H1 (cell line): Measurements from ENCODE around the gene LPP. TPM values are rescaled to one million over a fixed set of nuclear protein-coding genes. Genes with fewer than 3 reads are reported as not detected.

ENCODE experiments used
- CTCF ChIA-PET: fragments of 300-600 bp; sonication (Branson Sonifier 250); formaldehyde crosslinking; loops from one replicate; lab custom pipeline; 2021; ENCODE audit not compliant: partially characterized antibody; lab: Charles Lee
- POLR2A ChIA-PET: fragments of 300-600 bp; sonication (Branson Sonifier 250); formaldehyde crosslinking; loops from one replicate; lab custom pipeline; 2021; ENCODE audit warnings: inconsistent platforms; ENCODE audit not compliant: partially characterized antibody; lab: Charles Lee
- DNase-seq, 2 experiments: peaks; one replicate each; pipeline versions ENCODE4 v3.0.0 to v3.0.0-alpha.2; 2010 to 2022; ENCODE audit warnings: low spot score in 2 of 2, low read depth in 1 of 2, mixed read lengths in 1 of 2
- FAIRE-seq: peaks from 2 replicates; lab custom pipeline; 2011; peaks lifted over from hg19 to GRCh38; lab: Jason Lieb, UNC
- H2AFZ ChIP-seq: 2 replicates; pipeline ENCODE4 v1.8.1; 2012; ENCODE audit warnings: low read length, inconsistent platforms
- H2AK5ac ChIP-seq: 2 replicates; pipeline ENCODE4 v1.6.1; 2013; ENCODE audit warnings: low read depth, low read length
- H2BK120ac ChIP-seq: replicated peaks from 2 replicates; pipeline ENCODE3; 2013; ENCODE audit warnings: low read depth, low read length, inconsistent platforms
- H2BK12ac ChIP-seq: 2 replicates; pipeline ENCODE4 v1.6.1; 2013; ENCODE audit warnings: low read depth, low read length
- H2BK15ac ChIP-seq: 2 replicates; pipeline ENCODE4 v1.6.1; 2013; ENCODE audit warnings: low read length
- H2BK20ac ChIP-seq: 2 replicates; pipeline ENCODE4 v1.6.1; 2013; ENCODE audit warnings: low read length
- H2BK5ac ChIP-seq: 2 replicates; pipeline ENCODE4 v1.6.1; 2013; ENCODE audit warnings: low read depth, low read length
- H3K14ac ChIP-seq: 2 replicates; pipeline ENCODE4 v1.6.1; 2013; ENCODE audit warnings: inconsistent platforms; ENCODE audit not compliant: insufficient read length
- H3K18ac ChIP-seq: 2 replicates; pipeline ENCODE4 v1.6.1; 2013; ENCODE audit warnings: low read length; ENCODE audit errors: extremely low read depth
- H3K23ac ChIP-seq: 2 replicates; pipeline ENCODE4 v1.6.1; 2013; ENCODE audit warnings: inconsistent platforms; ENCODE audit not compliant: insufficient read length
- H3K23me2 ChIP-seq: 2 replicates; pipeline ENCODE4 v1.6.1; 2013; ENCODE audit warnings: low read depth, low read length
- H3K27ac ChIP-seq: 2 replicates; pipeline ENCODE4 v1.6.1; 2011; ENCODE audit warnings: low read depth, low read length, inconsistent platforms
- H3K27me3 ChIP-seq, 4 experiments: replicated peaks in 1 of 4; 1 replicate in 1 of 4; 2 replicates in 3 of 4; pipeline versions ENCODE4 v1.6.1 to v1.8.1; 2011 to 2013; ENCODE audit warnings: low read length in 3 of 4, mild to moderate bottlenecking in 3 of 4, inconsistent platforms in 2 of 4, mixed read lengths in 2 of 4, moderate library complexity in 1 of 4; ENCODE audit not compliant: control insufficient read depth in 3 of 4, insufficient read depth in 3 of 4; ENCODE audit errors: extremely low read depth in 1 of 4
- H3K36me3 ChIP-seq, 4 experiments: 2 replicates each; pipeline versions ENCODE4 v1.6.1 to v1.8.1; 2011 to 2013; ENCODE audit warnings: mild to moderate bottlenecking in 4 of 4, low read length in 3 of 4, moderate library complexity in 2 of 4, control low read depth in 1 of 4, inconsistent platforms in 1 of 4; ENCODE audit not compliant: insufficient read depth in 4 of 4, control insufficient read depth in 2 of 4
- H3K4ac ChIP-seq: replicated peaks from 2 replicates; pipeline ENCODE3; 2013; ENCODE audit warnings: low read length, low read depth, mixed read lengths, inconsistent platforms; ENCODE audit not compliant: insufficient read length
- H3K4me1 ChIP-seq, 4 experiments: replicated peaks in 1 of 4; 1 replicate in 1 of 4; 2 replicates in 3 of 4; pipeline versions ENCODE4 v1.6.1 to v1.8.1; 2011 to 2013; ENCODE audit warnings: low read length in 3 of 4, inconsistent platforms in 2 of 4, mixed read lengths in 1 of 4; ENCODE audit not compliant: insufficient read depth in 4 of 4, control insufficient read depth in 3 of 4
- H3K4me2 ChIP-seq, 2 experiments: 2 replicates each; pipeline versions ENCODE4 v1.6.1 to v1.8.1; 2011 to 2013; ENCODE audit warnings: low read depth in 2 of 2, low read length in 2 of 2, control low read depth in 1 of 2, inconsistent platforms in 1 of 2, mild to moderate bottlenecking in 1 of 2; ENCODE audit not compliant: insufficient read depth in 1 of 2
- H3K4me3 ChIP-seq, 4 experiments: fragments of 200-600, 300-600 bp in 1 of 4; sonication (generic), shearing (Covaris generic), sonication (Bioruptor Twin) in 1 of 4; 2 replicates each; pipeline versions ENCODE4 v1.5.1 to v1.8.1; 2011 to 2016; ENCODE audit warnings: low read length in 4 of 4, low read depth in 3 of 4, control low read depth in 2 of 4, inconsistent platforms in 2 of 4, mild to moderate bottlenecking in 2 of 4, mixed read lengths in 1 of 4, moderate library complexity in 1 of 4; ENCODE audit not compliant: insufficient read depth in 2 of 4; ENCODE audit errors: extremely low read depth in 1 of 4
- H3K56ac ChIP-seq: replicated peaks from 2 replicates; pipeline ENCODE3; 2013; ENCODE audit warnings: low read depth, mild to moderate bottlenecking, mixed read lengths, low read length, inconsistent platforms; ENCODE audit not compliant: insufficient read length
- H3K79me1 ChIP-seq: 2 replicates; pipeline ENCODE4 v1.6.1; 2013; ENCODE audit warnings: low read depth, low read length, control low read depth
- H3K79me2 ChIP-seq, 2 experiments: 2 replicates each; pipeline versions ENCODE4 v1.6.1 to v1.8.1; 2012 to 2013; ENCODE audit warnings: low read length in 2 of 2, mild to moderate bottlenecking in 2 of 2, inconsistent platforms in 1 of 2; ENCODE audit not compliant: insufficient read depth in 2 of 2, control insufficient read depth in 1 of 2
- H3K9ac ChIP-seq, 4 experiments: replicated peaks in 1 of 4; 1 replicate in 1 of 4; 2 replicates in 3 of 4; pipeline versions ENCODE4 v1.6.1 to v1.8.1; 2011 to 2013; ENCODE audit warnings: low read depth in 3 of 4, low read length in 3 of 4, control low read depth in 2 of 4, mild to moderate bottlenecking in 2 of 4, moderate library complexity in 2 of 4, inconsistent platforms in 1 of 4; ENCODE audit errors: extremely low read depth in 1 of 4
- H3K9me3 ChIP-seq, 2 experiments: 2 replicates each; pipeline versions ENCODE4 v1.6.1 to v1.8.1; 2012 to 2013; ENCODE audit warnings: mild to moderate bottlenecking in 2 of 2, moderate library complexity in 2 of 2, control low read depth in 1 of 2, inconsistent platforms in 1 of 2, low read depth in 1 of 2, low read length in 1 of 2, mixed read lengths in 1 of 2; ENCODE audit not compliant: insufficient read depth in 2 of 2
- H4K20me1 ChIP-seq, 2 experiments: replicated peaks in 1 of 2; 2 replicates each; pipeline versions ENCODE3 to v1.8.1; 2011 to 2013; ENCODE audit warnings: inconsistent platforms in 2 of 2, low read length in 2 of 2, mild to moderate bottlenecking in 1 of 2; ENCODE audit not compliant: insufficient read depth in 2 of 2, control insufficient read depth in 1 of 2
- H4K5ac ChIP-seq: 2 replicates; pipeline ENCODE4 v1.6.1; 2013; ENCODE audit warnings: low read length, low read depth, mixed read lengths, inconsistent platforms; ENCODE audit not compliant: insufficient read length
- H4K8ac ChIP-seq: 2 replicates; pipeline ENCODE4 v1.8.0; 2013; ENCODE audit warnings: mild to moderate bottlenecking, moderate library complexity, low read length, inconsistent platforms; ENCODE audit not compliant: insufficient read depth; ENCODE audit errors: extremely low read depth
- H4K91ac ChIP-seq: replicated peaks from 2 replicates; pipeline ENCODE3; 2013; ENCODE audit warnings: low read length, mixed read lengths, inconsistent platforms; ENCODE audit not compliant: insufficient read length
- ASH2L ChIP-seq: fragments of 200-600, 300-600 bp; sonication (generic); IDR thresholded peaks from one replicate; pipeline ENCODE4 v1.7.1; 2017; ENCODE audit warnings: low read length
- CHD1 ChIP-seq: IDR thresholded peaks from 2 replicates; pipeline ENCODE4 v1.6.1; 2012; ENCODE audit warnings: low read depth, low read length, improper control_type of control experiment
- CREB1 ChIP-seq: IDR thresholded peaks from 2 replicates; pipeline ENCODE4 v1.6.1; 2012; ENCODE audit warnings: inconsistent platforms
- CTBP2 ChIP-seq: IDR thresholded peaks from 2 replicates; pipeline ENCODE4 v1.7.0; 2011; ENCODE audit warnings: borderline replicate concordance, mild to moderate bottlenecking, moderate library complexity, mixed read lengths, low read length; ENCODE audit not compliant: insufficient read depth, insufficient read length
- EGR1 ChIP-seq: IDR thresholded peaks from 2 replicates; pipeline ENCODE4 v1.6.1; 2011; ENCODE audit warnings: low read depth, low read length, borderline replicate concordance
- EZH2 ChIP-seq: fragments of 200-600 bp; sonication (generic); IDR thresholded peaks from 2 replicates; pipeline ENCODE4 v1.7.1; 2012; ENCODE audit warnings: low read depth, mild to moderate bottlenecking, moderate library complexity, low read length, inconsistent platforms; ENCODE audit not compliant: severe bottlenecking
- GABPA ChIP-seq: IDR thresholded peaks from 2 replicates; pipeline ENCODE4 v1.6.1; 2011; ENCODE audit warnings: mild to moderate bottlenecking, low read length, moderate library complexity, borderline replicate concordance; ENCODE audit not compliant: insufficient read depth
- HDAC2 ChIP-seq, 2 experiments: fragments of 300-600 bp in 1 of 2; sonication (generic) in 1 of 2; IDR thresholded peaks; 2 replicates each; pipeline ENCODE4 v1.6.1; 2011 to 2012; ENCODE audit warnings: low read depth in 2 of 2, low read length in 2 of 2, mild to moderate bottlenecking in 2 of 2, moderate library complexity in 2 of 2, borderline replicate concordance in 1 of 2, inconsistent platforms in 1 of 2
- HDAC6 ChIP-seq: IDR thresholded peaks from one replicate; pipeline ENCODE4 v1.7.1; 2012; ENCODE audit warnings: low read depth, mild to moderate bottlenecking, inconsistent platforms, low read length, moderate library complexity
- JUND ChIP-seq: IDR thresholded peaks from 2 replicates; pipeline ENCODE4 v1.6.1; 2011; ENCODE audit warnings: mild to moderate bottlenecking, improper control_type of control experiment, low read length
- SIN3A ChIP-seq, 2 experiments: IDR thresholded peaks in 1 of 2; conservative IDR thresholded peaks in 1 of 2; 2 replicates each; pipeline ENCODE4 v1.6.1; 2011 to 2012; ENCODE audit warnings: low read length in 2 of 2, improper control_type of control experiment in 1 of 2, low read depth in 1 of 2, mild to moderate bottlenecking in 1 of 2
- USF2 ChIP-seq: IDR thresholded peaks from 2 replicates; pipeline ENCODE4 v1.6.1; 2011; ENCODE audit warnings: low read length, improper control_type of control experiment
- ZNF274 ChIP-seq: IDR thresholded peaks from 2 replicates; pipeline ENCODE4 v1.7.0; 2012; ENCODE audit warnings: low read length, borderline replicate concordance; ENCODE audit errors: extremely low read depth
- WGBS, 2 experiments: shearing (Covaris generic) in 1 of 2; methylation state at CpG; one replicate each; pipeline versions ENCODE4 v1.1.6 to v1.1.7; 2013 to 2015; ENCODE audit warnings: low lambda C conversion rate in 2 of 2, mixed read lengths in 2 of 2, inconsistent platforms in 1 of 2, low coverage in 1 of 2, missing lambda C conversion rate in 1 of 2; ENCODE audit not compliant: insufficient replicate concordance in 2 of 2, insufficient coverage in 1 of 2, insufficient read length in 1 of 2; ENCODE audit errors: extremely low coverage in 1 of 2, missing lambda C conversion rate in 1 of 2; 5-methylcytosine and 5-hydroxymethylcytosine counted together
- polyA plus RNA-seq, 7 experiments: library from polyadenylated mRNA; depleted of rRNA in 3 of 7; stranded (reverse) in 5 of 7; unstranded in 2 of 7; fragments of >200 nt in 5 of 7; fragments of 200-250 nt in 2 of 7; gene quantifications; 1 replicate in 5 of 7; 2 replicates in 1 of 7; 4 replicates in 1 of 7; pipeline versions ENCODE4 v1.2.1 to v1.2.3, GENCODE V29; 2011 to 2013; ENCODE audit warnings: missing spikeins in 2 of 7, mixed read lengths in 2 of 7
- total RNA-seq: library from RNA; stranded (reverse); fragmentation: NEBNext Ultra II Directional; extraction: Animal tissue kit (Norgen Biotek cat#: 25700); gene quantifications from 2 replicates; pipeline ENCODE4 v1.2.1, GENCODE V29; 2021

LPP gene
- total and polyA plus RNA-seq, 2 of the 8 experiments (the other 6 are each of a cell fraction or from before 2014, with no cell fraction given): 10.0 to 53.3 TPM

DNA sequence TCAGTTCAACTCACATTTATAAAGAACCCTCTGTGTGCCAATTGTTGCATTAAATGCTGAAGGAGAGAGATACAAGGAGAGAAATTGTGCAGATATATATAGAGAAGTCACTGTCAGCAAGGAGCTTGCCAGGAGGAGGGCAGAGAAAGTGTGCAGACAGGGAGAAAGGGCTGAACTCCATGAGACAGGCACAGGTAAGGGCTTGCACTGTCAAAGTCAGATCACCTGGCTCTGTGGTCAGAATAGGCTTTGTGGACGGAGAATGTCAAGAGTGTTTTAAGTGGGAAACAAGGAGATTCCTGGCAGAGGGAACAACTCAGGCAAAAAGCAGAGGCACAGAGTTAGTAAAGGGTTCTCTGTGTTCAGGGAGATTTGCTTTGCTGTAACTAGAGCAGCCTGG is 714.8 kb downstream of the LPP start:
- H2BK5ac ChIP-seq: no peak overlapping the region
- H2AFZ ChIP-seq: no peak overlapping the region
- ChIA-PET CTCF (interaction anchor here (2.8 kb wide), 1 partner anchor 12 kb away, joined by 11 read pairs; no protein-coding TSS in a partner anchor), POLR2A (no interaction called here)
- H2BK120ac ChIP-seq: no peak overlapping the region
- no peaks in the 10 kb centered on the region for H3K9me3 ChIP-seq
- H2AK5ac ChIP-seq: no peak overlapping the region
- no peak overlapping the region for H3K56ac ChIP-seq
- no peak overlapping the region for H4K8ac ChIP-seq
- no peak overlapping the region for H3K4me2 ChIP-seq
- H3K18ac ChIP-seq: no peak overlapping the region
- no peaks in the 10 kb centered on the region for H4K20me1 ChIP-seq
- H4K5ac ChIP-seq: no peak overlapping the region
- 95% methylated on average over 1 of the region's 1 CpG; no CpG with 5 or more reads in 1 of the 2 experiments for WGBS, 2 experiments
- TF ChIP-seq GABPA (no peak), HDAC2 (IDR thresholded peaks at IDR 0.05; ENCODE audit: borderline replicate concordance in 1 of 2, low read depth in 2 of 2, low read length in 2 of 2) (no peak), CTBP2 (no peak), ASH2L (no peak), CHD1 (no peak), HDAC6 (no peak), CREB1 (no peak), USF2 (no peak), EGR1 (no peak), SIN3A (conservative IDR thresholded peaks at IDR 0.05 in 1 of 2, IDR thresholded peaks at IDR 0.05 in 1 of 2; ENCODE audit: low read depth in 1 of 2, low read length in 2 of 2) (no peak), EZH2 (no peak), ZNF274 (no peak), JUND (no peak)
- no peaks in the 10 kb centered on the region for H3K36me3 ChIP-seq
- H3K27ac ChIP-seq: no peak overlapping the region
- H2BK15ac ChIP-seq: no peak overlapping the region
- no peaks in the 10 kb centered on the region for H3K79me1 ChIP-seq
- no peak overlapping the region for H3K9ac ChIP-seq
- FAIRE-seq (no peak), DNase-seq (no peak)
- no peak overlapping the region for H3K23ac ChIP-seq
- no peaks in the 10 kb centered on the region for H3K23me2 ChIP-seq
- no peak overlapping the region for H3K4ac ChIP-seq
- no peak overlapping the region for H2BK20ac ChIP-seq
- no peak overlapping the region for H3K14ac ChIP-seq
- H3K79me2 ChIP-seq: no peaks in the 10 kb centered on the region
- no peaks in the 10 kb centered on the region for H3K27me3 ChIP-seq
- no peak overlapping the region for H2BK12ac ChIP-seq
- no peaks in the 10 kb centered on the region for H3K4me1 ChIP-seq
- no peak overlapping the region for H4K91ac ChIP-seq
- H3K4me3 ChIP-seq: no peak overlapping the region
